ENCODE data around the gene SLC44A3. TPM values are rescaled to one million over a fixed set of nuclear protein-coding genes. Genes with fewer than 3 reads are reported as not detected.

SLC44A3 gene, protein sequence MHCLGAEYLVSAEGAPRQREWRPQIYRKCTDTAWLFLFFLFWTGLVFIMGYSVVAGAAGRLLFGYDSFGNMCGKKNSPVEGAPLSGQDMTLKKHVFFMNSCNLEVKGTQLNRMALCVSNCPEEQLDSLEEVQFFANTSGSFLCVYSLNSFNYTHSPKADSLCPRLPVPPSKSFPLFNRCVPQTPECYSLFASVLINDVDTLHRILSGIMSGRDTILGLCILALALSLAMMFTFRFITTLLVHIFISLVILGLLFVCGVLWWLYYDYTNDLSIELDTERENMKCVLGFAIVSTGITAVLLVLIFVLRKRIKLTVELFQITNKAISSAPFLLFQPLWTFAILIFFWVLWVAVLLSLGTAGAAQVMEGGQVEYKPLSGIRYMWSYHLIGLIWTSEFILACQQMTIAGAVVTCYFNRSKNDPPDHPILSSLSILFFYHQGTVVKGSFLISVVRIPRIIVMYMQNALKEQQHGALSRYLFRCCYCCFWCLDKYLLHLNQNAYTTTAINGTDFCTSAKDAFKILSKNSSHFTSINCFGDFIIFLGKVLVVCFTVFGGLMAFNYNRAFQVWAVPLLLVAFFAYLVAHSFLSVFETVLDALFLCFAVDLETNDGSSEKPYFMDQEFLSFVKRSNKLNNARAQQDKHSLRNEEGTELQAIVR
- total RNA-seq = 1.2 and 1.7 TPM in 2 replicates

DNA sequence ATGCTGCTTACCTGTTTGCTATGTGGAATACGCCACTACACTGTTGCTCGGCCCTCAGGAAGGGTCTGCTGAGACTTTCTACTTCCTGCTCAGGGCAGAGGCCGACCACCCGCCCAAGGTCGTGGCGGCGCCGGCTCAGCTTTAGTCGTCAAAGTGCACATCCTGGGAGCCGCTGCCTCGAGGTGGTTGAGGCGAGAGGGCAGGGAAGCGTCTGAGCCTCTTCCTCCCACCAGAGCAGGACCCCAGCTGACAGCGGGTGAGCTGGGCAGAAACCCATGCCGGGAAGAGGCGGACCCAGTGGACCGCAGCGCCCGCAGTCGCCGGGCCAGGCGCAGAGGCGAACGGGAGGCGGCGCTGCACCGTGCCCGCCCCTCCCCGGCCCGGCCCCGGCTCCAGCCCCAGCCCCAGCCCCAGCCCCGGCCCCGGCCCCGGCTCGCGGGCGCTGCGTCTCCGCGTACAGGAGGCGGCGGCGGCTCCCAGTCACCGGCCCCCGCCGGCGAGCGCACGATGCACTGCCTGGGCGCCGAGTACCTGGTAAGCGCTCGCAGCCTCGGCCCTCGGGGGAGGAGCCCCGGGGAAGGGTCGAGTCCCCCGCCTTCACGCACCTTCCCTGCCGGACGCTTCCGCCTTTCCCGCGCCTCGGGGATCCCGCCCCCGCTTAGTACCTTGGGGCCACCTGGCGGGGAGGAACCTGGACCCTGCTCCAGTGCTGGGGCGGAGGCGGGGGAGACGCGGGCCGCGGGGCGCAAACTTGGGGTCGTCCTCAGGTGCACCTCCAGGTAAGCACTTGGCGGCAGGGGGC lies at the start of gene SLC44A3:
SLC44A3 (plus strand) TSS at position 413 of the 802 bp plus-strand sequence; CDS start at position 508, 95 bp downstream.

DNA sequence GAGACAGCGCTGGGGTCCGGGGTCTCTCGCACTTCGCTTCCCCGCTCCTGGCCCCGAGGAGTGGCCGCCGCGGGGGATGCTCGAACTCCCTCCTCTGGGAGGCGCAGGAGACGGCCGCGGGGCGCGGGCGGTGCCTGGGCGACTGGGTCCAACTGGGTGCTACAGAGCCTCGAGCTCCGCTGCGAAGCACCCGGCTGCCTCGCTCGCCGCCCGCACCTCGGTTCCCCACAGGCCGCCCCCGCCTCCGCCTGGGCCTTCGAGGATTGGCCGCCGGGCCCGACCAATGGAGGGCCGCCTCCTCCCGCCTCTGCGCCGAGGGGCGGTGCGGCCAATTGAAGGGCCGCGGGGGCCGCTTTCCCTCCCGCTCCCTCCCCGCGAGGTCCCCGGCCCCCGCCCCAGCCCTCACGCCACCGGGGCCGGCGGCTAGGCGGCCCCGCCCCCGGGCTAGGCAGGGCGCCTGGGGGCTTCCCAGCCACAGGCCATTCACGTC lies 106.8 kb downstream of the SLC44A3 start, which contains the start of gene CNN3:
CNN3 (minus strand) TSS at position 196 of the 490 bp plus-strand sequence. CDS start 216 bp downstream, outside the sequence.

Other genes with a start within 250 kb of the SLC44A3 start
- gene CNN3, start 106.8 kb downstream of the SLC44A3 start, total RNA-seq = 128 and 213 TPM in 2 replicates